AG08396 (cell line): ENCODE results near the gene KDM4B.
"Not testable (repeated sequence)": the region's sequence is repeated elsewhere in the genome, so short reads cannot be mapped to it uniquely, and the experiment has no call there.

Source experiments
- DNase-seq: peaks from one replicate; pipeline ENCODE4 v3.0.0; 2012; ENCODE audit warnings: low spot score, mixed read lengths

The KDM4B gene

DNA sequence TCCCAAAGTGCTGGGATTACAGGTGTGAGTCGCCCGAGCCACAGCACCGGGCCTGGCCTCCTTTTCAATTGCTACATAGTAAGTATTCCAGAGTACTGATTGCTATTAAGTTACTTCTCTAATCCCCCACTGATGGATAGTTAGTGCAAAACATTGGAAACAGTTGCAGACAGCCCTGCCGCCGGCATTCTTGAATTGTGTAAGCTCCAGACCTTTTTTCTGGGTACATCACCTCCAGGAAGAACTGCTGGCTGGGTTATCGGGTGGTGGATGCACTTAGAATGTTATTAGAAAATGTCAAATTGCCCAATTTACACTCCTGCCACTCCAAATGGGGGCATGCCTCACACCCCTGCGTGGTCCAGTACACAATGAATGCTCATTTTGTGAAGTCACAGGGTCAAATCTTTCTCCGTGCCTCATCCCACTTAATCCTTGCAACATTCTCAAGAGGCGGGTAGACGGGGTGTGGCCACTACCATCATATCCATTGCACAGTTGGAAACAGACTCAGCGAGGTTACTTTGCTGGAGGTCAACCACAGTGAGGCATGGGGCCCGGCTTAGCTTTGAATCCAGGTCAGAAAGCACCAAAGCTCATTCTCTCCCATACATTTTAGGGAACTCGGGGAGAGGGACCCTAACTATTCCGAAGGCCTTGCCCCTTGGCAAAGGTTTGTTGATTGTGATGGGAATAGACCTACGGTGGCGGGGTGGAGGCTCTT lies 1.0 kb upstream of the KDM4B start:
- DNase-seq = no peak

DNA sequence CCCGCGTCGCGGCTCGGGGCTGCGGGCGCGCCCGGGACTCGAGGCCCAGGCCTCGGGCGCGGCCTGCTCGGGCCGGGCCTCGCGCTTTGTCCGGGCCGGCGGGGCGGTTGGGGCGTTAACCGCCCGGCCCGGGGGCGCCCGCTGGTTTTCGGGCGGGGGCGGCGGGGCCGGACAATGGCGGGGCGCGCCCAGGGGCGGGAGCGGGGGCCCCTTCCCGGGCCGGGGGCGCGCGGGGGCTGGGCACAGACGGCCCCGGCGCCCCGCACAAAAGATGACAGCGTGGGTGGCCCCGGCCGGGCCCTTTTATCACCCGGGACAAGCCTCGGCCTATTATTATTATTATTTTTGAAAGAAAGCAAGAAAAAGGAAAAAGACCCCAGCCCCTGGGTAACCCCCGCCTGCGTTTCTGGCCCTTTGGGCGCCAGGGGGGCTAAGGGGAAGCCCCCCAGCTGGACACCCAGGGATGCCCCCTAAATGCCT lies 419 bp downstream of the KDM4B start:
- DNase-seq = no peak

DNA sequence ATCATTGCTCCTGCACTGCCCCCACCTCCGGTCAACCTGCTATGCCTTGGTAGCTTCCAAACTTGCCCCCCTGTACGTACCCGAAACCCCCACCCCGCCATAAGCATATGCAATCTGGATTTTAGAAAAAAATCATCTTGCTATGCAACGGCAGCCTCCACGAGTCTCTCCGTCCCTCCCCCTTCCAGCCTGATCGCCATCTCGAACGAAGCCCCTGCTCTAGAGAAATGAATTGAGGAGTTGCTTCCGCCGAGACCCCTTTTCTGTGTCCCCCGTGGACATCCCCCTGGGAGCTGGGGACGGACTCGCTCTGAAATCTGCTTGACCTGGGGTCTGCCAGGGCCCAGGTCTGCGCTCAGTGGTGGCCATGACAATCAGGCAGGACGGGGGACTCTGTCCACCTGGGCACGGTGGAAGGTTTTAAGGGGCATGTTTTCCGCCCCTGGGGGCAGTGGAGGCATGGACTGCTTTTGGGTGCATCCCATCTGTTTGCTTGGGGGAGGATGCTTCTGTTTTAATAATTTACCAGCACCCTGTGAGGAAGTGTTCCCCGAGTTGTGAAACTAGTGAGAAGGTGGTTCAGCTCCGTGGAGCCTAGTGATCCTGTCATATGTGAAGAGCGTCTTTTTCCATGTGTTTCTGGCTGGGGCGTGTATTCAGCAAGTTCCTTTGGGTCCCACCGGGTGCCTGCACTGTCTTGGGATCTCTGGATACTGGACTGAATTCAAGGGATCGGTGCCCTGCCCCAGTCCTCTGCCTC lies 1.0 kb downstream of the KDM4B start:
- DNase-seq = no peak

DNA sequence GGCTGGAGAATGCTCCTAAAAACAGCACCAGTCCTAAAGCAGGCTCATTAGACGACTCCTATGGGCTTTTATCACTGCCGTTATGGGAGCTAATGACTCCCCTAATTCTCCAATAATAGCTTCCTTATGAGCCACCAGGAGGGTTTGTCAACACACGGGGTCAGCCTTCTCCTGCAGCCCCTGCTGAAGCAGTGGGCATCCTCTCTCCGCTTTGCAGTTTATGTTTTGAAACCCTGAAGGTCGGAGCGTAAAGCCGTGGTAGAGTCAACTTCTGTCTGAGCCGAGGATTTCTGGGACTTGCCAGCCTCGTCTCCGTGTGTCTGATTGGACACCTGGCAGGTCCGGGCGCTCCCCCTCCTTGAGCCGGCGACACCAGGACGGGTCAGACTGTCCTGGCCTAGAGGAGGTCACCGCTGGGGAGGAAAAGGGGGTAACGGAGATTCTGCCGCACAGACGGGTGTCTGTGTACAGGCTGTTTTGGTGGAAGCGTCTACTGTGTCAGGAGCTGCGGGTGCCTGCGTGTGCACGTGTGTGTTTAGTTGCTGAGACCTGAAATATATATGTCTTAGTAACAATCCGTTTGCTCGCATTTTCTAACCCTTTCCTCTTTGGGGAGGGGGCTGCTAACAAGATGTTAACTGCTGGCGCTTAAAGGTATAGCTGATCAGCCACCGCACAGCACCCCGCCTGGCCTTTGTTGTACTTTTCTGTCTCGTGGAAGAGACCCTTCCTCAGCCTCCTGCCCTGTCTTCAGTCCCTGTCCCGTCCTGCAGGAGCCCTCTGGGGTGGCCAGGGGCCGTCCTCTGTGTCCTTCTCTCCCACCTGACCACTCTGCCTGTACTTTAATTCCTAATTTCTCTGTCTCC lies 1.9 kb downstream of the KDM4B start:
- DNase-seq = no peak

DNA sequence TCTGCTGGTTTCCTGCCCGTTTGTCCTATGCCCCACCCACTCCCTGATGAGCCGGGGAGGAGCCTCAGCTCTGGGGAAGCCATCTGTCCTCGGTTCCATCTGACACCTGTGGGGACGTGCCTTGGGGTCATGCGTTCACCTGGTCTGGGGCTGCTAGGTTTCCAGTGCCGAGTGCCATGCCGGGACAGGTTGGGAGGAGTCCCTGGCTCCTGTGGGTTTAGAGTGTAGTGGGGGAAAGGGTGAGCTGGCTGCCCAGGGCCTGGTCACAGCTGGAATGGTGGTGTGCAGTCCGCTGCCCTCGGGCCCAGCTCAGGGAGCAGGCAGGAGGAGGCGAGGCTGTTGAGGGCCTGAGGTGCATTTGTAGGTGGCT lies 2.5 kb downstream of the KDM4B start:
- DNase-seq = no peak

DNA sequence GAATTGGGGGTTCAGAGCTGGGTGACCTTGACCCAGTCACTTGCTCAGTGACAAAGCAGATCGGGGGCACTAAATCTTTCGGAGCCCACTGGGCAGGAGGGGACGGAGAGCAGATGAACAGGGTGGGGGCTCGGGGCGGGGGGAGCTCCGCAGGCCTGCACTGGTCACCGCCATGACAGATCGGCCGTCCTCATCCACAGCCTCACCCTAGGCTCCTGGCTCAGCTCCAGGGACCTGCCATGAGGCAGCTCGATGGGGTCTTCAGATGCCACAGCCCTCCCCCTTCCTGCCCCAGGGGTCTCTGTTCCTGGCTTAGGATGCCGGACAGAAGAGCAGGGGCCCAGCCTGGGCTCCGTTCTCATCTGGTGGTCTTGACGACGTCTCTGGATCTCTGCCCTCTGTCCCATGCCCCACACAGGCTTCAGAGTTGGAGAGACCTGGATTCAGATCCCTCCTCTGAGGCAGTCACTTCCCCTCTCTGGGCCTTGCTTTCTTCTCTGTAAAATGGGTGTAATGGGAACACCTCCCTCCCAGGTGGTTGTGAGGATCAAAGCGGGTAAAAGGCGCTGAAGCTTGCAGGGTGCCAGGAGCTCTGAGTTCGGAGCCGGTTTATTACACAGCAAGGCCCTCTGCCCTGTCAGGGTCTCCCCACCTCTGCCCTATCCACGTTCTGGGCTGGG lies 3.0 kb downstream of the KDM4B start:
- no peak for DNase-seq

DNA sequence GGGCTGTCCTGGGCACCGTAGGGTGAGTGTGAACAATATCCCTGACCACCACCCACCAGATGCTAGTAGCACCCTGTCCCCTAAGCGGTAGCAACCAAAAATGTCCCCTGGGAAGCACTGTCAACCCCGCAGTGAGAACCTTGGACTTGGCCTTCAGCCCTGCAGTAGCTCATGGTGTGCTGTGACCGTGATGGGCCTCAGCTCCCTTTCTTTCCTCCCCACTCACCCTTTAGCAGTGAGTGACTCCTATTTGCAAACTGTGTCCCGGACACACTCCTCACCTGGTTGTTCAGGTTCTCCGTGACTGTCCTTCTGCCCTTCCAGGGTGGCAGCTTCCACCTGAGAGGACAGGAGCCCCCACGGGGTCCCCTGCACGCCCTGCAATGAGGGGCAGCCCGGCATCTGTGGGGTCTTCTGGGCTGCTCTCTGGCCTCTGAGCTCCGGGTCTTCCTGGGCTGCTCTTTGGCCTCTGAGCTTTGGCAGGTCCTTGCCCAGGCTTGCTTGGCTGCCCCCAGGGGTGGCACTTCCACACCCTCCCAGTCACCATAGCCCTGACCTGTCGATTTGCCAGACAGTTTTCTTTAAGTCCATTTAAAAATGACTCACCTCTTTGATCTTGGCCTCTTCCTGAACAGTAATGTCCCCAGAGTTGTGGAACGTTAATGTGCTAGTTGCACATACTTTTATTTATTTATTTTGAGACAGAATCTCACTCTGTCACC lies 3.8 kb downstream of the KDM4B start:
- peak; percentile 50 for DNase-seq

DNA sequence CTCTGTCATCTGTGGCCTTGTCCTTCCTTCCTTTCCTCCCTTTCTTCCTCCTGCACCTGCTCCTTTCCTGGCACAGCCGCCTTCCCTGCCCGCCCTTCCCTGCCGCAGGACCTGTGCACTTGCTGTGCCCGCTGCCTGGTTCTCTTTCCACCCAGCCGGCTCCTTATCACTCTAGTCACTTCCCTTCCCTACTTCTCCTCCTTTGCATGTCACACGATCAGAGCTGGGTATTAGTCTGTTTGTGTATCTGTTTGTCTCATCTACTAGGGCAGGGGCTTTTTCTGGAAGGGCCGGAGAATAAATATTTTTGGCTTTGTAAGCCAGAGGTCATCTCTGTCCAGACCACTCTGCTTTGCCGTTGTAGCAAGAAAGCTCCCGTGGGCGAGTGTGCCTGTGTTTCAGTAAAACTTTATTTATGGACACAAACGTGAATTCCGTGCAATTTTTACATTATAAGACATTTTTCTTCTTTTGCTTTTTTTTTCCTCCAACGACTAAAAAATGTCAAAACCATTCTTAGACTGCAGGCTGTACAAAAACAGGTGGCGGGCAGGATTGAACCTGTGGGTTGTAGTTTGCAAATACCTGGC lies 6.1 kb downstream of the KDM4B start:
- DNase-seq = no peak

DNA sequence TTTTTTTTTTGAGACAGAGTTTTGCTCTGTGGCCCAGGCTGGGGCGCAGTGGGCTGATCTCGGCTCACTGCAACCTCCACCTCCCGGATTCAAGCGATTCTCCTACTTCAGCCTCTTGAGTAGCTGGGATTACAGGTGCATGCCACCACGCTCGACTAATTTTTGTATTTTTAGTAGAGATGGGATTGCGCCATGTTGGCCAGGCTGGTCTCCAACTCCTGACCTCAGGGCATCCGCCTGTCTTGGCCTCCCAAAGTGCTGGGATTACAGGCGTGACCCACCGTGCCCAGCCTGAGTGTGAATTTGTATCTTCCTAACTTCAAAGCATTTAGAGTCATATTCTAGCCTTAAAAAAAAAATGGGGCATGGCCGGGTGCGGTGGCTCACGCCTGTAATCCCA lies 6.7 kb downstream of the KDM4B start:
- DNase-seq = not testable (repeated sequence)

DNA sequence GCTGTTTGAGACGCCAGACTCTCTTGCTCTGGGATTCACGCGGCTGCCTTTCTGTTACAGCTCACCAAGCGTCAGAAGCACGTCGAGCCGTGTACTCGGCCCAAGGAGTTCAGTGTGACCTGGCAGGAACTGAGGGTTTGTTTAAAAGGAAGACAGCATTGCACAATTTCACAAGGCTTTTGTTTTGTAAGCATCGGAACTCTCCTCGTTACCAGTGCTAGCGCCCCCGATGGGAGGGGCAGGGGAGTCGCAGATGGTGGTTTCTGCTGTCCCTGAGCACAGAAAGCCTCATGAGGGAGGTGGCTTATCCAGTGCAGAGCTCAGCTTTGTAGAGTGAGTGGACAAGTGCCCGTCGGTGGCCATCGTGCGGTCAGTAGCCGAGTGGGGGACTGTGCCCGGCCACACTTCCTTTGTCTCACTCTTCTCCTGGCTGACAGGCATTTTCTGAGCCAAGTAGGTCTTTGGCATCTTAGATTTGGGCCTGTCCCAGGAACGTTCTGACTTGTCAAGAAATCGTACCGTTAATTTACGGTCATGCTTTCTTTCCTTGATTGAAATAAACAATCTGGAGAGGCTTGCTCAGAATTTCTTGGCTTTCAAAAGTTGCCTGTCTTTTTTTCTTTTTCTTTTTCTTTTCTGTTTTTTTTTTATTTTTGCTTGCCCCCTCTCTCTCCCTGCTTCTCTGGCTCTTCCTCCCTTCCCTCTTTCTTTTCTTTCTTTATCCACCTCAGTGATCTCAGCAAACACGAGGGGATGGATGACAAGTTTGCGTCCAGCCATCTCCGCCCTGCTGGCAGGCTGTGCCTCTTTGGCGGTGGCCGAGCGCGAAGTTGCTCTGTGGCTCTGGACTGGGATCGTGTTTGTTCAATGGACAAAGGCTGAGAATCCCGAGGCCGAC lies 7.7 kb downstream of the KDM4B start:
- peak; percentile 89 for DNase-seq

DNA sequence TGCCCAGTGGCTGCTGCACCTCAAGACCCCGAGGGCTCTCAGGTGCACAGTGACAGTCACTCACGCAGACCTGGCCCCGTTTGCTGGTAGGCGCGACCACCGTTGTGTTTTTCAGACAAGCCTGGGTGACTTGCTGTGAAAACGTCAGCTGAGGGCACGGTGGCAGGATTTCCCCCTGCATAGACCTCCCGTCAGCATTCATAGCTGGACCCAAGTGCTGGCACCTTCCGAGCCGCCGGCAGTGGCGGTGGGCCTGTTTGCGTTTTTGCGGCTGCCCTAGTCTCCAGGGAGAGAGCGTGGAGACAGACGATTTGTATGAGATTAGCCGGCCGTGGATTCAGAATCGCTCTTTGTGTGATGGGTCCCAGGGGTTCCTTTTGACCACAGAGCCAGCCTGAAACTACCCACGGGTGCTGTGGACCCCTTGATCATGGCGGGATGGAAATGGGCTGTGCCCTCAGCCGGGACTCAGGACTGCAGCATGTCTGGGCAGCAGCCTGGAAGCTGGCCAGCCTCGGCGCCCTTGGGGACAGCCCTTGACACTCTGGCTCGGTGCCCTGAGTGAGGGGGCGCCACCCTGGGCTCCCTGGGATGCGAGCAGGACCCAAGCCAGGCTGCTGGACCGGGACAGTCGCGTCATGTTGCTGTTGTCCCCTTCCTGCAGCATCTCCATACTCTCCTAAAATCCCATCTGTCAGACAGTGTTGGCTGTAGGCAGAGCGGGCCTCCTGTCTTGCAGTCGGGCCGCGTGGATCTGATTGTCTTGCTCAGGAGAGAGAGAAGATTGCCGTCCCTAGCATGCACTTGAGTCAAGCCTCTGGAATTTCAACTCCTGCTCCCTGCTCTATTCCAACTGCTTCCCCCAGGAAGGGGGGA lies 8.6 kb downstream of the KDM4B start:
- DNase-seq = peak; percentile 88

DNA sequence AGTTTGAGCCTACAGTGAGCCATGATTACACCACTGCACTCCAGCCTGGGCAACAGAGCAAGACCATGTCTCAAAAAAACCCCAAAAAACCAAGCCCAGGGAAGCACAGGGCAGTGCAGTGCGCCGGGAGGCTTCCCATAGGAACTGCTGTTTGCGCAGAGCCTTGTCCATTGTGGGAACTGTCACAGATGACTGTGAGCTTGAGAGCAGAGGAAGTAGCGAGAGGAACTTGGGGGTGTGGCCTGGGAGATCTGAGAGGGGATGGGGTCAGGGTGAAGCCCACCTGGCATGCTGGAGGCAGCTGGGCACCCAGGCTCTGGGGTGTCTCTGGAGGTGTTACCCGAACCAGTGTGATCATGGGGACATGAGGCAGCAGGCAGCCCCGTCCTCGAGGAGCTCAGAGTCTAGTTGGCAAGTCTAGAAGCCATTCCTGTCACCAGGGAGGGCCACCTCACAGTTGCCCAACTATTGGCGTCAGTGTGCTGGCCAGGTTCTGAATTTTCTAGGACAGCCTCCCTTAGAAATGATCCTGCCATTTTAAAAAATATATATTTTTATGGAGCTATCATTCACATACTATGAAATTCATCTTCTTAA lies 10.4 kb downstream of the KDM4B start:
- DNase-seq = no peak

DNA sequence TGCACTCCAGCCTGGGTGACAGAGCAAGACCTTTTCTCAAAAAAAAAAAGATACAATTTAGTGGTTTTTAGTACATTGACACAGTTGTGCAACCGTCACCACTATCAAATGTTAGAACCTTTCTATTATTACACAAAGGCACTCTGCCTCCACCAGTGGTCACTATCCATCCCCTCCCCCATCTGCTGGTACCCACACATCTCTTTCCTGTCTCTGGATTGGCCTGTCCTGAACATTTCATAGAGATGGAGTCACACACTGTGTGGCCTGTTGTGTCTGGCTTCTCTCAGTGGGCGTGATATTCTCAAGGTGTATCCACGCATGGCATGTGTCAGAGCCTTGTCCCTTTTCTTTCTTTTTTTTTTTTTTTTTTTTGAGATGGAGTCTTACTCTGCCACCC lies 11.2 kb downstream of the KDM4B start:
- DNase-seq = no peak

DNA sequence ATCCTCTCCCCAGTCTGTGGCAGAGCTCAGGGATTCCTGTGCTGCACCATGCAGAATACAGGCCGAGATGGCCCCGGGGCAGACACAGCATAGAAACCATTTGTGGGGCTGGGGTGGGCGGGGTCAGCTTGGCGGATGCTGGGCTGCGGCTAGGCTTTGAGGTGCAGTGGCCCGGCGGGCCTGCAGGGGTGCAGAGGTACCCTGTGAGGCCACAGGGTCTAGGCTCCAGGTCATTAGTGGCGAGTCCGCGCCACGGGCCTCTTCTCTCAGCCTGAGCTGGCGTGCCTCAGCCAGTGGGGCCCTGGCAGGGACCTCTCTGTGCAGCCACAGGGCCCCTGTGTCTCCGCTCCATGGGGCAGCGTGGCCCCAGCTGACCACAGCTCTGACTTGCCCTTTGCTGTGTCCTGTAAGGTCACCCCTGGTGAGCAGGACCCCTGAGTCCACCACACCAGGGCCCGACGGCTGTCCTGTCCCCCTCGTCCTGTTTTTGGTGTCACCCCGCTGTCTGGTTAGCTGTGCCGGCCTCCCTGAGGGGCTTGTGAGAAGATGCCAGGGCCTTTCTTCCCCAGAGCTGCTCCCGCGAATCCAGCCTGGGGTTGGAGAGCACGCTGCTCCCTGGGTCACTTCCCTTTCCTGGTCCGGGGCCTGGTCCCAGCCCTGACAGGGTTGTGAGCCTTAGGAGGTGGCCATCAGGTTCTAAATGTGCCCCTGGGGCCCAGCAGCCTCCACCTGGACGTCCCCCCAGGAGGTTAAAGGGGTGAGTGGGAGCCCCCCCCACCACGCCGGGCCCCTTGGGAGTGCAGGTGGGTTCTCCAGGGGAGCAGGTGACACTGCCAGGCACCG lies 12.1 kb downstream of the KDM4B start:
- DNase-seq = no peak

DNA sequence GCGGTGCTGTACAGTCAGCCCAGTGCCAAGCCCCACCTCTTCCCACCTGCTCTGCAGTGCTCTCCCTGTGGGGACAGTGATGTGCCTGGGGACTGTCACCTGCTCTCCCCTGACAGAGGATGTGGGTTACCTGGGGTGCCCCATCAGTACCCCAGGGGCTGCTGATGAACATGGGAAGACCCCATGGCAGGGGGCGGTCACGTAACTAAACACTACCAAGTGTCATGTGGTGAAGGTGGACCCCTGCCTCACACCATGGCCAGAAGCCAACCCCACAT lies 12.7 kb downstream of the KDM4B start:
- no peak for DNase-seq

DNA sequence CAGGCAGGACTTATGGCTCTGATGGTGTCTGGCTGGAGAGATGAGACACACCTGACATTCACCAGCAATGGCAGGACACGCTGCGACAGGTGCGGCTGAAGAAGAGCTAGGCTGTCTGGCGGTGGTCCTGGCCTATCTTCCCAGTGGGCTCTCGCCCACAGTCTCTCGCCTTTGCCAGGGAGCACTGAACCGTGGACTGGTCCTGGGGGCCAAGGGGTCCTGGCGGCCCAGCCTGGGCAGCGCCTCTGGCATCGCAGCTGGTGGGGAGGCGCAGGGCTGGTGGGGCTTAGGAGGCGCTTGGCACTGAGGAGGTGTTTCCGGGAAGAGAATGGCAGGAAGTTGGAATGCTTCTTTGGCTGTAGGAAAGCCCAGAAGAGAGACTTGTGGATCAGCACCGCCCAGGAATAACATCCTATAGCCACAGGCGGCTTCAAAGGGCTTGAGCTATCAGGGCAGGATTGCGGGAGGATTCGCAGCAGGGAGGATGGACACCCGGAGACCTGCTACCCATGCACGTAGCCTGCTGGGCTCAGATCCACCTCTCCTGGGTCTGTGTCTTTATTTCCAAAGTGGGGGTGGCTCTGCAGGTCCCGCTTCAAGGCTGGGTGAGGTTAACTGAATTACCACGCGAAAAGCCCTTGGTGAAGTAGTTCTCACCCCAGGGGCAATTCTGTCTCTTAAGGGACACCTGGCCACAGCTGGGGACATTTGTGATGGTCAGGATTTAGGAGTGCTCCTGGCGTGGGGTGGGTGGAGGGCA lies 14.6 kb downstream of the KDM4B start:
- DNase-seq = no peak

DNA sequence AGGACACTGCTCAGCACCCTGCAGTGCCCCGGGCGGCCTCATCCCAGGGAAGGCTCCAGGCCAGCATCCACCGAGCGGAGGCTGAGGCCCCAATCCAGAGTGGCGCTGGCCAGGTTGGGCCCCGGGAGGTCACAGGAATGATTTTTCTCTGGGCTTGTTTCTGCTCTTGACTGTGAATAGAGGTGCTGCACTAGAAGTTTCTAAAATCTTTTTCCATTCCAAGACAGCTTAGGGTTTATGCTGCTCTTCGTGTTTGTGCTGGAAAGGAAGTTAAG lies 15.1 kb downstream of the KDM4B start:
- no peak for DNase-seq
